ENCODE measurements around the gene SMYD5.

Gene SMYD5

GRCh38 chr2:73237168-73237567 is 23.1 kb downstream of the SMYD5 start:
- no peaks in the 10 kb centered on the region for H3K9me3 ChIP-seq (ENCODE audit: control insufficient read depth in 2 of 2, low read length in 2 of 2)
- peaks cover 9 to 21% of the 10 kb centered on the region in 2 donors for H3K4me1 ChIP-seq (ENCODE audit: control insufficient read depth in 2 of 2, insufficient read depth in 2 of 2, low read length in 2 of 2)
- H3K4me3 ChIP-seq (ENCODE audit: low read length in 2 of 2): no peak overlapping the region
- no peaks in the 10 kb centered on the region for H3K27me3 ChIP-seq (ENCODE audit: control insufficient read depth in 2 of 2, insufficient read depth in 2 of 2, low read length in 2 of 2)
- H3K9ac ChIP-seq (ENCODE audit: low read depth in 1 of 2, low read length in 2 of 2): no peak overlapping the region
- H3K36me3 ChIP-seq (ENCODE audit: control insufficient read depth in 2 of 2, insufficient read depth in 2 of 2, low read length in 2 of 2): peaks cover 21 to 24% of the 10 kb centered on the region in 2 donors
- H3K27ac ChIP-seq (ENCODE audit: low read depth in 2 of 2, low read length in 2 of 2): no peak overlapping the region

DNA sequence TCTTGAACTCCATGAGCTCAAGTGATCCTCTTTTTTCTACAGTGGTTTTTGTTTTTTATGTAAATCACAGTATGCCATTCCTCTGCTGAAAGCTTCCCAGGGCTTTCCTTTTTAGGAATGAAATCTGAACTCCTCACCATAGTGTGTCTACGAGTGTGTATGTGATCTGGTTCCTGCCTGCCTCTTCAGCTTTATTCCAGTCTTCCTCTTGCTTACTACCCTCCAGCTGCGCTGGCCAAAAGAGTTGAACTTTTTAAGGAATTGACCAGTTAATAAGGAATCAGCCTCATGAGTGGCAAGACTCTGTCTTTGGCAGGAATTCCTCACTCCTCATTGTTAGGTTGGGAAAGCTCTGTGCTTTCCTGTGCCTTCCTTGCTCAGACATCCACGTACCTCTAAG is 24.1 kb downstream of the SMYD5 start:
- H3K4me1 ChIP-seq (ENCODE audit: control insufficient read depth in 2 of 2, insufficient read depth in 2 of 2, low read length in 2 of 2): peaks cover 4 to 14% of the 10 kb centered on the region in 2 donors
- no peak overlapping the region for H3K4me3 ChIP-seq (ENCODE audit: low read length in 2 of 2)
- H3K27me3 ChIP-seq (ENCODE audit: control insufficient read depth in 2 of 2, insufficient read depth in 2 of 2, low read length in 2 of 2): no peaks in the 10 kb centered on the region
- H3K36me3 ChIP-seq (ENCODE audit: control insufficient read depth in 2 of 2, insufficient read depth in 2 of 2, low read length in 2 of 2): peaks cover 28 to 32% of the 10 kb centered on the region in 2 donors
- no peak overlapping the region for H3K9ac ChIP-seq (ENCODE audit: low read depth in 1 of 2, low read length in 2 of 2)
- H3K27ac ChIP-seq (ENCODE audit: low read depth in 2 of 2, low read length in 2 of 2): no peak overlapping the region
- no peaks in the 10 kb centered on the region for H3K9me3 ChIP-seq (ENCODE audit: control insufficient read depth in 2 of 2, low read length in 2 of 2)

DNA sequence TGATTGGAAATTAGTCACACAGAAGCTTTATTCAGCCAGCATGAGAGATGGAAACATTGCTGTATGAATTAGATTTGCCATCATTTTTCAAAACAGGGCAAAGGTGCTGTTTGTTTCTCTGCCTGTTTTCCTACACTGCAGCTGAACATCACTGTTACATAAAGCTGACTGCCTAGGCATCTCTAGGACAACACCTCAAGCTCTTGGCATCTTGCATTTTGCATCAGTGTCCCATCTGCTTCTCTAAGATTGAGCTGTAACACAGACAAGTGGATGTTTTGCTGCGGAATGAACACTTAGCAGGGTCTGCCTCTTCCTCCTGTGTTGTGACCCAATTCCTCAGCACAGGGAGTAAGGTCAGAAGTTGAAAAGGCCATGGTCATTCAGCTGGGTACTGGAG is 24.9 kb downstream of the SMYD5 start:
- no peak overlapping the region for H3K4me3 ChIP-seq (ENCODE audit: low read length in 2 of 2)
- no peaks in the 10 kb centered on the region for H3K27me3 ChIP-seq (ENCODE audit: control insufficient read depth in 2 of 2, insufficient read depth in 2 of 2, low read length in 2 of 2)
- no peaks in the 10 kb centered on the region for H3K9me3 ChIP-seq (ENCODE audit: control insufficient read depth in 2 of 2, low read length in 2 of 2)
- H3K36me3 ChIP-seq (ENCODE audit: control insufficient read depth in 2 of 2, insufficient read depth in 2 of 2, low read length in 2 of 2): peaks cover 35 to 39% of the 10 kb centered on the region in 2 donors
- no peak overlapping the region for H3K27ac ChIP-seq (ENCODE audit: low read depth in 2 of 2, low read length in 2 of 2)
- H3K4me1 ChIP-seq (ENCODE audit: control insufficient read depth in 2 of 2, insufficient read depth in 2 of 2, low read length in 2 of 2): peaks cover 4 to 14% of the 10 kb centered on the region in 2 donors
- H3K9ac ChIP-seq (ENCODE audit: low read depth in 1 of 2, low read length in 2 of 2): no peak overlapping the region

- no peak overlapping the region for H3K27ac ChIP-seq (ENCODE audit: low read depth in 2 of 2, low read length in 2 of 2)
- H3K36me3 ChIP-seq (ENCODE audit: control insufficient read depth in 2 of 2, insufficient read depth in 2 of 2, low read length in 2 of 2): peaks cover 43 to 47% of the 10 kb centered on the region in 2 donors
Observed at GRCh38 chr2:73239776-73240175, 25.7 kb downstream of the SMYD5 start.

GRCh38 chr2:73243884-73244570 is 30.0 kb downstream of the SMYD5 start:
- Histone ChIP-seq H3K27me3 (ENCODE audit: control insufficient read depth in 2 of 2, insufficient read depth in 2 of 2, low read length in 2 of 2) (no peaks in the 10 kb centered on the region), H3K27ac (ENCODE audit: low read depth in 2 of 2, low read length in 2 of 2) (no peak overlapping the region), H3K4me1 (ENCODE audit: control insufficient read depth in 2 of 2, insufficient read depth in 2 of 2, low read length in 2 of 2) (no peaks in the 10 kb centered on the region), H3K9ac (ENCODE audit: low read depth in 1 of 2, low read length in 2 of 2) (no peak overlapping the region), H3K4me3 (ENCODE audit: low read length in 2 of 2) (no peak overlapping the region), H3K36me3 (ENCODE audit: control insufficient read depth in 2 of 2, insufficient read depth in 2 of 2, low read length in 2 of 2) (peaks cover 77 to 82% of the 10 kb centered on the region in 2 donors), H3K9me3 (ENCODE audit: control insufficient read depth in 2 of 2, low read length in 2 of 2) (no peaks in the 10 kb centered on the region)

More at GRCh38 chr2:73239776-73240175, 25.7 kb downstream of the SMYD5 start:
- H3K9ac ChIP-seq (ENCODE audit: low read depth in 1 of 2, low read length in 2 of 2): no peak overlapping the region
- H3K4me1 ChIP-seq (ENCODE audit: control insufficient read depth in 2 of 2, insufficient read depth in 2 of 2, low read length in 2 of 2): peaks cover 4 to 14% of the 10 kb centered on the region in 2 donors
- H3K4me3 ChIP-seq (ENCODE audit: low read length in 2 of 2): no peak overlapping the region
- no peaks in the 10 kb centered on the region for H3K9me3 ChIP-seq (ENCODE audit: control insufficient read depth in 2 of 2, low read length in 2 of 2)
- H3K27me3 ChIP-seq (ENCODE audit: control insufficient read depth in 2 of 2, insufficient read depth in 2 of 2, low read length in 2 of 2): no peaks in the 10 kb centered on the region

DNA sequence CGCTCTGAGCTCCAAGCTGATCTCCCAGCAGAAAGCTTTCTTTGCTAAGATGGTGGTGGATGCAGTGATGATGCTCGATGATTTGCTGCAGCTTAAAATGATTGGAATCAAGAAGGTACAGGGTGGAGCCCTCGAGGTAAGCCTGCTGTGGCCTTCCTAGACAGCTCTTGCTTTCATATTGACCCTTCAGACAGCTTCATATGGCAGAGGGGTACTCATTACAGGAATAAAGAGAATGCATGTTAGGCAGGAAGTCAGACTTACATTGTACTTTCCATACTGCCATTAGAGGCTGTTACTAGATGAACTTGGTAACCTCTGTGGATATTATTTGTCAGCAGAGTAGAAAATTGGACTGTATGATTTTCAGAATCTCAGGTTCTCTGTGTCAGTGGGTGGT is 30.5 kb downstream of the SMYD5 start:
- Histone ChIP-seq H3K4me3 (ENCODE audit: low read length in 2 of 2) (no peak overlapping the region), H3K27ac (ENCODE audit: low read depth in 2 of 2, low read length in 2 of 2) (no peak overlapping the region), H3K9ac (ENCODE audit: low read depth in 1 of 2, low read length in 2 of 2) (no peak overlapping the region), H3K4me1 (ENCODE audit: control insufficient read depth in 2 of 2, insufficient read depth in 2 of 2, low read length in 2 of 2) (no peaks in the 10 kb centered on the region), H3K27me3 (ENCODE audit: control insufficient read depth in 2 of 2, insufficient read depth in 2 of 2, low read length in 2 of 2) (no peaks in the 10 kb centered on the region), H3K36me3 (ENCODE audit: control insufficient read depth in 2 of 2, insufficient read depth in 2 of 2, low read length in 2 of 2) (peaks cover 80 to 83% of the 10 kb centered on the region in 2 donors), H3K9me3 (ENCODE audit: control insufficient read depth in 2 of 2, low read length in 2 of 2) (no peaks in the 10 kb centered on the region)

DNA sequence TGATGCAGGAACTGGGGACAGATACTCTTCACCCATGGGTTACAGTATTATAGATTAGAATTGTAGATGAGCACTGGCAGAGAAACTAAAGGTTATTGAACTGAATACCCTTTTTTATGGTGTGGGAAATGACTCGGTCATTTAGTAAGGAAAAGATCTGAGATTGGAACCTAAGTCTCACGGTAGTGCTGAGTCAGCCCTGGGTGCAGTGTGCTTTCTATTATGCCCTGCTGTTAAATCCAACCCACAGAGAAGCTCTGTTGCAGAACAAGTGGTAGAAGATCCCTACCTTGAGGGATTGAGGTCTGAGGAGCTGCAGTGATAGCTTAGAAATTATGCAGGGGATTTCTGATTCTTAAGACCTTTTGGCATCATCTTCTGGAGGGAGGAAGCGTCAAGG is 32.8 kb downstream of the SMYD5 start:
- H3K4me3 ChIP-seq (ENCODE audit: low read length in 2 of 2): no peak overlapping the region
- H3K9ac ChIP-seq (ENCODE audit: low read depth in 1 of 2, low read length in 2 of 2): no peak overlapping the region
- H3K27ac ChIP-seq (ENCODE audit: low read depth in 2 of 2, low read length in 2 of 2): no peak overlapping the region
- H3K27me3 ChIP-seq (ENCODE audit: control insufficient read depth in 2 of 2, insufficient read depth in 2 of 2, low read length in 2 of 2): no peaks in the 10 kb centered on the region
- H3K36me3 ChIP-seq (ENCODE audit: control insufficient read depth in 2 of 2, insufficient read depth in 2 of 2, low read length in 2 of 2): peaks cover 87% of the 10 kb centered on the region in 2 donors
- no peaks in the 10 kb centered on the region for H3K4me1 ChIP-seq (ENCODE audit: control insufficient read depth in 2 of 2, insufficient read depth in 2 of 2, low read length in 2 of 2)
- no peaks in the 10 kb centered on the region for H3K9me3 ChIP-seq (ENCODE audit: control insufficient read depth in 2 of 2, low read length in 2 of 2)

GRCh38 chr2:73249636-73250035 is 35.6 kb downstream of the SMYD5 start:
- H3K27ac ChIP-seq (ENCODE audit: low read depth in 2 of 2, low read length in 2 of 2): no peak overlapping the region

GRCh38 chr2:73250872-73251846 is 37.1 kb downstream of the SMYD5 start:
- Histone ChIP-seq H3K4me1 (ENCODE audit: control insufficient read depth in 2 of 2, insufficient read depth in 2 of 2, low read length in 2 of 2) (no peaks in the 10 kb centered on the region), H3K4me3 (ENCODE audit: low read length in 2 of 2) (no peak overlapping the region), H3K9ac (ENCODE audit: low read depth in 1 of 2, low read length in 2 of 2) (no peak overlapping the region), H3K27ac (ENCODE audit: low read depth in 2 of 2, low read length in 2 of 2) (no peak overlapping the region), H3K27me3 (ENCODE audit: control insufficient read depth in 2 of 2, insufficient read depth in 2 of 2, low read length in 2 of 2) (no peaks in the 10 kb centered on the region), H3K36me3 (ENCODE audit: control insufficient read depth in 2 of 2, insufficient read depth in 2 of 2, low read length in 2 of 2) (peaks cover 72 to 79% of the 10 kb centered on the region in 2 donors), H3K9me3 (ENCODE audit: control insufficient read depth in 2 of 2, low read length in 2 of 2) (no peaks in the 10 kb centered on the region)

More at GRCh38 chr2:73249636-73250035, 35.6 kb downstream of the SMYD5 start:
- Histone ChIP-seq H3K4me1 (ENCODE audit: control insufficient read depth in 2 of 2, insufficient read depth in 2 of 2, low read length in 2 of 2) (no peaks in the 10 kb centered on the region), H3K27me3 (ENCODE audit: control insufficient read depth in 2 of 2, insufficient read depth in 2 of 2, low read length in 2 of 2) (no peaks in the 10 kb centered on the region), H3K9ac (ENCODE audit: low read depth in 1 of 2, low read length in 2 of 2) (no peak overlapping the region), H3K36me3 (ENCODE audit: control insufficient read depth in 2 of 2, insufficient read depth in 2 of 2, low read length in 2 of 2) (peaks cover 87 to 89% of the 10 kb centered on the region in 2 donors), H3K4me3 (ENCODE audit: low read length in 2 of 2) (no peak overlapping the region), H3K9me3 (ENCODE audit: control insufficient read depth in 2 of 2, low read length in 2 of 2) (no peaks in the 10 kb centered on the region)
